ENCODE measurements around the gene NCOA3. TPM values are rescaled to one million over a fixed set of nuclear protein-coding genes. Genes with fewer than 3 reads are reported as not detected.

Gene NCOA3
- total and polyA plus RNA-seq, 2 experiments from 2014 or later: 6.7 to 25.8 TPM

DNA sequence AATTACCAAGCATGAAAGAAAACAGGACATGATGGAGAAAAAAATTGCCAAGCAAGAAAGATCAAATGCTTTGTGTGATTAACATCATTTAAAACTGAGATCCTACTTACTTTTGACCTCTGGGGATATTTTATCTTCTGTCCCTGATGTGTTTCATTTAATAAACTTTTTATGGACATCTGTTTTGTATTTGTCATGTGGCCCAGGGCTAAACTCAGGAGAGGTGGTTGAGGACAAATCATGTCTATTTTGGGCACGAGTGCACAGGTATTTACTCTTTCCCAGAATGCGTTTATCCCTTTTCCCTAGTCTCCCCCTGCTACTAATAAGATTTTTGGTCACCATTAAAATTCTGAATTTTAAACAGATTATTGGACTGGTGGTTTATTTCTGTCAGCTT, 128.2 kb downstream of the NCOA3 start:
- H3K27ac Mint-ChIP-seq: no peak overlapping the region
- DNase-seq (ENCODE audit: low spot score): no peak
- Histone ChIP-seq H2AFZ (no peak overlapping the region), H3K4me1 (ENCODE audit: insufficient read depth) (no peaks in the 10 kb centered on the region), H3K4me2 (no peak overlapping the region), H3K36me3 (ENCODE audit: insufficient read depth) (no peaks in the 10 kb centered on the region; the same call in 1 of the 2 replicates), H3K9me2 (ENCODE audit: insufficient read depth) (no peaks in the 10 kb centered on the region), H3K4me3 (no peak overlapping the region), H3F3A (replicated peaks; ENCODE audit: low read depth) (no peaks in the 10 kb centered on the region), H4K20me1 (replicated peaks; ENCODE audit: insufficient read depth) (0 out of 2 replicates have a peak, but pooled peaks cover 3% of the 10 kb centered on the region), H3K27me3 (ENCODE audit: insufficient read depth) (no peaks in the 10 kb centered on the region), H3K79me2 (replicated peaks; ENCODE audit: insufficient read depth) (no peaks in the 10 kb centered on the region), H3K27ac (ENCODE audit: low read depth) (no peak overlapping the region)
- H3K27me3 Mint-ChIP-seq (ENCODE audit: insufficient read depth, low read depth, poor library complexity): no peaks in the 10 kb centered on the region
- no peak overlapping the region for H3K4me3 Mint-ChIP-seq
- peaks cover 6% of the 10 kb centered on the region; the same call in 1 of the 3 replicates for H3K36me3 Mint-ChIP-seq (ENCODE audit: low read depth)
- ATAC-seq: no peak
- H3K4me1 Mint-ChIP-seq: no peaks in the 10 kb centered on the region
- H3K9me3 Mint-ChIP-seq: no peaks in the 10 kb centered on the region
- TF ChIP-seq EZH2 (IDR thresholded peaks at IDR 0.05; ENCODE audit: low read depth, unreplicated experiment) (no peak), ZNF114 (CRISPR knock-in tag; IDR thresholded peaks at IDR 0.05) (no peak), ETS1 (IDR thresholded peaks at IDR 0.05) (no peak)
- TF ChIP-seq, protein P1, sequence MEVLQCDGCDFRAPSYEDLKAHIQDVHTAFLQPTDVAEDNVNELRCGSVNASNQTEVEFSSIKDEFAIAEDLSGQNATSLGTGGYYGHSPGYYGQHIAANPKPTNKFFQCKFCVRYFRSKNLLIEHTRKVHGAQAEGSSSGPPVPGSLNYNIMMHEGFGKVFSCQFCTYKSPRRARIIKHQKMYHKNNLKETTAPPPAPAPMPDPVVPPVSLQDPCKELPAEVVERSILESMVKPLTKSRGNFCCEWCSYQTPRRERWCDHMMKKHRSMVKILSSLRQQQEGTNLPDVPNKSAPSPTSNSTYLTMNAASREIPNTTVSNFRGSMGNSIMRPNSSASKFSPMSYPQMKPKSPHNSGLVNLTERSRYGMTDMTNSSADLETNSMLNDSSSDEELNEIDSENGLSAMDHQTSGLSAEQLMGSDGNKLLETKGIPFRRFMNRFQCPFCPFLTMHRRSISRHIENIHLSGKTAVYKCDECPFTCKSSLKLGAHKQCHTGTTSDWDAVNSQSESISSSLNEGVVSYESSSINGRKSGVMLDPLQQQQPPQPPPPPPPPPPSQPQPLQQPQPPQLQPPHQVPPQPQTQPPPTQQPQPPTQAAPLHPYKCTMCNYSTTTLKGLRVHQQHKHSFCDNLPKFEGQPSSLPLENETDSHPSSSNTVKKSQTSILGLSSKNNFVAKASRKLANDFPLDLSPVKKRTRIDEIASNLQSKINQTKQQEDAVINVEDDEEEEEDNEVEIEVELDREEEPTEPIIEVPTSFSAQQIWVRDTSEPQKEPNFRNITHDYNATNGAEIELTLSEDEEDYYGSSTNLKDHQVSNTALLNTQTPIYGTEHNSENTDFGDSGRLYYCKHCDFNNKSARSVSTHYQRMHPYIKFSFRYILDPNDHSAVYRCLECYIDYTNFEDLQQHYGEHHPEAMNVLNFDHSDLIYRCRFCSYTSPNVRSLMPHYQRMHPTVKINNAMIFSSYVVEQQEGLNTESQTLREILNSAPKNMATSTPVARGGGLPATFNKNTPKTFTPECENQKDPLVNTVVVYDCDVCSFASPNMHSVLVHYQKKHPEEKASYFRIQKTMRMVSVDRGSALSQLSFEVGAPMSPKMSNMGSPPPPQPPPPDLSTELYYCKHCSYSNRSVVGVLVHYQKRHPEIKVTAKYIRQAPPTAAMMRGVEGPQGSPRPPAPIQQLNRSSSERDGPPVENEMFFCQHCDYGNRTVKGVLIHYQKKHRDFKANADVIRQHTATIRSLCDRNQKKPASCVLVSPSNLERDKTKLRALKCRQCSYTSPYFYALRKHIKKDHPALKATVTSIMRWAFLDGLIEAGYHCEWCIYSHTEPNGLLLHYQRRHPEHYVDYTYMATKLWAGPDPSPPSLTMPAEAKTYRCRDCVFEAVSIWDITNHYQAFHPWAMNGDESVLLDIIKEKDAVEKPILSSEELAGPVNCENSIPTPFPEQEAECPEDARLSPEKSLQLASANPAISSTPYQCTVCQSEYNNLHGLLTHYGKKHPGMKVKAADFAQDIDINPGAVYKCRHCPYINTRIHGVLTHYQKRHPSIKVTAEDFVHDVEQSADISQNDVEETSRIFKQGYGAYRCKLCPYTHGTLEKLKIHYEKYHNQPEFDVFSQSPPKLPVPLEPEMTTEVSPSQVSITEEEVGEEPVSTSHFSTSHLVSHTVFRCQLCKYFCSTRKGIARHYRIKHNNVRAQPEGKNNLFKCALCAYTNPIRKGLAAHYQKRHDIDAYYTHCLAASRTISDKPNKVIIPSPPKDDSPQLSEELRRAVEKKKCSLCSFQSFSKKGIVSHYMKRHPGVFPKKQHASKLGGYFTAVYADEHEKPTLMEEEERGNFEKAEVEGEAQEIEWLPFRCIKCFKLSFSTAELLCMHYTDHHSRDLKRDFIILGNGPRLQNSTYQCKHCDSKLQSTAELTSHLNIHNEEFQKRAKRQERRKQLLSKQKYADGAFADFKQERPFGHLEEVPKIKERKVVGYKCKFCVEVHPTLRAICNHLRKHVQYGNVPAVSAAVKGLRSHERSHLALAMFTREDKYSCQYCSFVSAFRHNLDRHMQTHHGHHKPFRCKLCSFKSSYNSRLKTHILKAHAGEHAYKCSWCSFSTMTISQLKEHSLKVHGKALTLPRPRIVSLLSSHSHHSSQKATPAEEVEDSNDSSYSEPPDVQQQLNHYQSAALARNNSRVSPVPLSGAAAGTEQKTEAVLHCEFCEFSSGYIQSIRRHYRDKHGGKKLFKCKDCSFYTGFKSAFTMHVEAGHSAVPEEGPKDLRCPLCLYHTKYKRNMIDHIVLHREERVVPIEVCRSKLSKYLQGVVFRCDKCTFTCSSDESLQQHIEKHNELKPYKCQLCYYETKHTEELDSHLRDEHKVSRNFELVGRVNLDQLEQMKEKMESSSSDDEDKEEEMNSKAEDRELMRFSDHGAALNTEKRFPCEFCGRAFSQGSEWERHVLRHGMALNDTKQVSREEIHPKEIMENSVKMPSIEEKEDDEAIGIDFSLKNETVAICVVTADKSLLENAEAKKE (CRISPR knock-in tag; IDR thresholded peaks at IDR 0.05): no peak

DNA sequence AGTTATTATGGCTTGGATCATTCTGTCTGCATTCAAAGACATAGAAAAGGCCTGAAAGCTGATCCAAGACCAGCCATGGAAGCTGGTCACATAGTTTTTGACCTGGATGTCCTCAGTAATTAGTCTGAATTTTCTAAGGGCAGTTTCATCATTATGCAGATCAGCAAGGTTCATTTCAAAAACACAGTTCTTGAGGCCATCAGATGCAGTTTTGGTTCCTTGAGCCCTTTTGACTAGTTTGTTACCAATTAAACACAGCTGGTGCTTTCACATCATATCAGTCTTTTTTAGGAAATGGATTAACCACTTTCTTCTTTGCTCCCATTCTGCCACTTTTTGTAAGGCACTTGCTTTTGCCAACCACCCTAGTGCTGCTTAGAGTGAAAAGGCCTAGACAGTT, 129.4 kb downstream of the NCOA3 start:
- Mint-ChIP-seq H3K4me3 (no peak overlapping the region), H3K27me3 (ENCODE audit: insufficient read depth, low read depth, poor library complexity) (no peaks in the 10 kb centered on the region), H3K9me3 (no peaks in the 10 kb centered on the region), H3K36me3 (ENCODE audit: low read depth) (peaks cover 10% of the 10 kb centered on the region), H3K27ac (no peak overlapping the region), H3K4me1 (no peaks in the 10 kb centered on the region)
- no peak for DNase-seq (ENCODE audit: low spot score)
- H3K4me2 ChIP-seq: no peak overlapping the region
- H2AFZ ChIP-seq: no peak overlapping the region
- H3K4me1 ChIP-seq (ENCODE audit: insufficient read depth): no peaks in the 10 kb centered on the region
- H4K20me1 ChIP-seq (replicated peaks; ENCODE audit: insufficient read depth): 0 out of 2 replicates have a peak, but pooled peaks cover 3% of the 10 kb centered on the region
- no peak overlapping the region for H3K27ac ChIP-seq (ENCODE audit: low read depth)
- no peaks in the 10 kb centered on the region for H3K27me3 ChIP-seq (ENCODE audit: insufficient read depth)
- no peaks in the 10 kb centered on the region for H3K9me2 ChIP-seq (ENCODE audit: insufficient read depth)
- no peaks in the 10 kb centered on the region for H3K79me2 ChIP-seq (replicated peaks; ENCODE audit: insufficient read depth)
- no peak for ATAC-seq
- no peak overlapping the region for H3K4me3 ChIP-seq
- peaks cover 4% of the 10 kb centered on the region; the same call in 1 of the 2 replicates for H3K36me3 ChIP-seq (ENCODE audit: insufficient read depth)
- H3F3A ChIP-seq (replicated peaks; ENCODE audit: low read depth): no peaks in the 10 kb centered on the region
- TF ChIP-seq CREB1 (CRISPR knock-in tag; IDR thresholded peaks at IDR 0.05; ENCODE audit: low read depth) (no peak), ZNF114 (CRISPR knock-in tag; IDR thresholded peaks at IDR 0.05) (no peak), EZH2phosphoT487 (IDR thresholded peaks at IDR 0.05; ENCODE audit: unreplicated experiment) (no peak), EZH2 (IDR thresholded peaks at IDR 0.05; ENCODE audit: low read depth, unreplicated experiment) (no peak), STAT1 (IDR thresholded peaks at IDR 0.05; ENCODE audit: unreplicated experiment) (no peak), JUNB (IDR thresholded peaks at IDR 0.05; ENCODE audit: unreplicated experiment) (no peak), POLR2AphosphoS5 (IDR thresholded peaks at IDR 0.05; ENCODE audit: low read depth) (no peak), NANOG (IDR thresholded peaks at IDR 0.05; ENCODE audit: borderline replicate concordance) (no peak)
- TF ChIP-seq, protein P2, sequence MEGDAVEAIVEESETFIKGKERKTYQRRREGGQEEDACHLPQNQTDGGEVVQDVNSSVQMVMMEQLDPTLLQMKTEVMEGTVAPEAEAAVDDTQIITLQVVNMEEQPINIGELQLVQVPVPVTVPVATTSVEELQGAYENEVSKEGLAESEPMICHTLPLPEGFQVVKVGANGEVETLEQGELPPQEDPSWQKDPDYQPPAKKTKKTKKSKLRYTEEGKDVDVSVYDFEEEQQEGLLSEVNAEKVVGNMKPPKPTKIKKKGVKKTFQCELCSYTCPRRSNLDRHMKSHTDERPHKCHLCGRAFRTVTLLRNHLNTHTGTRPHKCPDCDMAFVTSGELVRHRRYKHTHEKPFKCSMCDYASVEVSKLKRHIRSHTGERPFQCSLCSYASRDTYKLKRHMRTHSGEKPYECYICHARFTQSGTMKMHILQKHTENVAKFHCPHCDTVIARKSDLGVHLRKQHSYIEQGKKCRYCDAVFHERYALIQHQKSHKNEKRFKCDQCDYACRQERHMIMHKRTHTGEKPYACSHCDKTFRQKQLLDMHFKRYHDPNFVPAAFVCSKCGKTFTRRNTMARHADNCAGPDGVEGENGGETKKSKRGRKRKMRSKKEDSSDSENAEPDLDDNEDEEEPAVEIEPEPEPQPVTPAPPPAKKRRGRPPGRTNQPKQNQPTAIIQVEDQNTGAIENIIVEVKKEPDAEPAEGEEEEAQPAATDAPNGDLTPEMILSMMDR (conservative IDR thresholded peaks at IDR 0.05; ENCODE audit: low read depth in 2 of 2): no peak

Measured in GM23338 (cell line).